GDM1 (cell line): ENCODE data around the gene DOCK10.

Experiments
- DNase-seq: peaks from one replicate; lab custom pipeline; 2025; lab: John Stamatoyannopoulos, UW

DOCK10 gene

DNA sequence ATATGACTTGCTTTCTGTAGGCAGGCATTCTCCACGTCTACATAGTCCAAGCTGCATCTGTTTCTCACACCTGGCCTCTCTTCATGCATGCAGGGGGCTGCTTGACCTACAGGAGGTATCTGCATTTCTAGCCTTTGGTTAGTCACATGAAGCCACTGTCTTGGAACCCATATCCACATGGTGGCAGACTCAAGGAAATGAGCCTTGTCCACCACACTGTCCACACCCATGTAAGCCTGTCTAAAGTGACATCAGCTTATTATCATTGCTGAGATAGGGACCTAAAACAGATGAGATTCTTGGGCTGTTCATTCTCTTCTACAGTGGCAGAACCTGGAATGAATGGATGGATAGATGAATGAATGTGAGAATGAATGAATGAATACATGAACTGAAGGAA is 160.4 kb downstream of the DOCK10 start:
- no peak for DNase-seq

DNA sequence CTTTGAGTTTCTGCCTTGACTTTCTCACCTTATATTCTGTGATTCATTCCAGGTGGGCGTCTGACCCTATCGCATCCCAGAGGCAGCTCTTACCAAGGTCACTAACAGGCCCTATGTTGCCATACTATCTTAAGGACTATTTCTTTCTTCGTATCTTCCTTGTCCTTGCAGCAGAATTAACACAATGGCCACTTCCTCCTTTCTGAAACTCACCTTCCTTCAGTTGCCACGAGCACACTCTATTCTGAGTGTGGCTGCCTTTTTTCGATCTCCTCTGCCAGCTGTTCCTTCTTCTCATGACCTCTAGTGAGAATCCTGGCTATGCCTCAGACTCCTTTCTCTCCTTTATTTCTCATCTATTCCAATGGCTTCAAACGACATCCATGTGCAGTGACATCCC is 165.7 kb downstream of the DOCK10 start:
- DNase-seq = no peak

- no peak for DNase-seq
Observed at GRCh38 chr2:224875841-224876240, 166.4 kb downstream of the DOCK10 start.

GRCh38 chr2:224875153-224875552 is 167.1 kb downstream of the DOCK10 start:
- DNase-seq = no peak

GRCh38 chr2:224871813-224872212 is 170.5 kb downstream of the DOCK10 start:
- no peak for DNase-seq

- DNase-seq = no peak
Observed at GRCh38 chr2:224870341-224870740, 171.9 kb downstream of the DOCK10 start.

- DNase-seq = no peak
Observed at GRCh38 chr2:224869601-224870233, 172.6 kb downstream of the DOCK10 start.

- no peak for DNase-seq
Observed at GRCh38 chr2:224865016-224865415, 177.3 kb downstream of the DOCK10 start.

GRCh38 chr2:224861266-224861665 is 181.0 kb downstream of the DOCK10 start:
- DNase-seq = no peak

DNA sequence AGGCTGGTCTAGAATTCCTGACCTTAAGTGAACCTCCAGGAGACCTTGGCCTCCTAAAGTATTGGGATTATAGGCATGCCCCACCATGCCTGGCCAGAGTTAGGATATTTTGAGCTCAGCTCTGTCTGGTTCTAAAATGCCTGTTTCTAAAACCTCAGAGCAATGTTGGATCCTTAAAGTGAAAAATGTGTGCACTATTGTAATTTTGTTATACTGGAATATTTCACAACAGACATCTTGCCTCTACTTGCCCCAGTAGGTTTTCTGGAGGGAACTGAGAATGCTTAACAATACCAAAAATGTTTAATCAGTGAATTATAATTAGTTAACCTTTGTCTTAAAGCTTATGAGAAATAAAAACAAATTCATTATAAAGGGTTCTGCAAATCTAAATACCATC is 181.5 kb downstream of the DOCK10 start:
- no peak for DNase-seq

GRCh38 chr2:224851811-224852210 is 190.5 kb downstream of the DOCK10 start:
- no peak for DNase-seq

DNA sequence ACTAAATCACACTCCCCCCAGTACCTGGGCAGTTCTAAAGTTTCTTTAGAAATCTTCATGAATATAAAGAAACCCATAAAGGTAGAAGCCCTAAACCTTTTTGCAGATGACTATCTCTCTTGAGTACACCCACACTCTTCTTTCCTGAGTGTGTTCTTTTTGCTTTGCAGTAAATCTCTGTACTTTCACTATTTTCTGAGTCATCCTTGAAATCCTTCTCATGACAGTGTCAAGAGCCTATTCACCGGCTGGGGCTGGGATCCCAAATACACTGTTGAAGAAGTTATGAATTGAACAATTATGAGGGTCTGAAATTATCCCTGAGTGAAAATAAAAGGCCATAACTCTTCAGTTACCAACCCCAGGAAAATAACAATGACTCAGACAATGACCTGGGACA is 192.2 kb downstream of the DOCK10 start:
- no peak for DNase-seq

DNA sequence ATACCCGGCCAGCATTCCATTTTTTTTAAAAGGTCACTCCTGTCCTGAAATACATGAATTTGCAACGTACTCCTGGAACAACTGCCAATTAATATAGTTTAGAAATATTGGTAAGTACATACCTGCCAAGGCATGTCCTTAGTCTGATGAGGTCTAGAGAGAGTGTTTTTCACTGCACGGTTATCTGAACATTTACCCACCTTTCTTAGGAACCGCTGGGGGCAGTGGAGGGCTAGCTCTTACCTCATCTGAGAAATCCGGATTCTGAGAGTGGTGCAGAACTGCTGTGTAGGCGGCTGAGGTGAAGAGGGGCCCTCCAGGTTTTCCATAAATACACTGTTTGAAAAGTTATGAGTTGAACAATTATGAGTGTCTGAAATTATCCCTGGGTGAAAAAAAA is 193.0 kb downstream of the DOCK10 start:
- DNase-seq = no peak

DNA sequence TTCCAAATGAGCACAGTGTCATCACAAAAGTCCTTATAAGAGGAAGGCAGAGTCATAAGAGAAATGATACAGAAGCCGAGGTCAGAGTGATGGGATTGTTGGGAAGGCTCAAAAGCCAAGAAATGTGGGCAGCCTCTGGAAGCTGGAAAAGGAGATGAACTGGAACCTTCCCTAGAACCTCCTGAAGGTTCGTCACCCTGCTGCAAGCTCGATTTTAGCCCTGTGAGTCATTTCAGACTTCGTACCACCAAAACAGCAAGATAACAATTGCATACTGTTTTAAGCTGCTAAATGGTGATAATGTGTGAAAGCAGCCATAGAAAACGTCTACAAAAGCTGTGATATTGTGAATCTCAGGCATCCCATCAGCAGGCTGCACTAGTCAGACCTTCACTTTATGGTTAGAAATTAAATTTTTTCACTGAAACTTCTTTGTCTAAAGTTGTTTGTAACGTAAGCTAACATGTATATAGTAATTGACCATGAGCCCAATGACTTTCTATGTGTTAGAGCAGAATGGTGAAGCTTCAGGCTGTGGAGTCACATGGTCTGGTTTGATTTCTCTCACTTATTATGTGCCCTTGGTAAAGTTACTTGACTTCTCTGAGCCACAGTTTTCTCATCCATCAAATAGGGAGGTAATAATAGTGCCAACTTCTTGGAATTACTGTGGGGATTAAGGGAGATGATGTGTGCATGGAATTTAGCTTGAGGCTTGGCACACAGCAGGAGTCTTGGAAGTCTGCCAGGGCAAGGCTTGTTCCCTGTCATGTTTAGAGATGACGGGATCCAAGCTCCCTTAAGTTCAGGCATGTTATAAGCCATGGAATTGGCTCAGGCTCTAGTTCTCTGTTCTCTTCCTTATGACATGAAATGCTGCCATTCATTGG is 194.1 kb downstream of the DOCK10 start:
- no peak for DNase-seq

DNA sequence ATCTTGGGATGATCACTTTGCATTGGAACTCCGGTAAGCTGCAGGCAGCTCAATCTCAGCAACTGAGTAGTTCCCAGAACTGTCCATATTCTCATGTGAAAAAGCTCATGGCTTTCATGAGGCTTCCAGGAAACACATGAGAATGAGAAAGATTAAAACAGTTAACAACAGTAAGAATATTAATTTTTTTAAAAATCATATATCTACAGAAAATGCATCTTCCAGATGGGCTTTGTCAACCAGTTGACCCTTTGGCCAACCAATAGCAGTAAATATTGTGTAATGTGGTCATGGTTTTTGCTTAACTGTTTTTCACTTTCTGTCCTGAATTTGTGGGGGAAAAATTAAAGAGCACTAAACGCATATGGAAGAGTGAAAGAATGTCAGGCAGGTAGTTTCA is 194.9 kb downstream of the DOCK10 start:
- DNase-seq = no peak

DNA sequence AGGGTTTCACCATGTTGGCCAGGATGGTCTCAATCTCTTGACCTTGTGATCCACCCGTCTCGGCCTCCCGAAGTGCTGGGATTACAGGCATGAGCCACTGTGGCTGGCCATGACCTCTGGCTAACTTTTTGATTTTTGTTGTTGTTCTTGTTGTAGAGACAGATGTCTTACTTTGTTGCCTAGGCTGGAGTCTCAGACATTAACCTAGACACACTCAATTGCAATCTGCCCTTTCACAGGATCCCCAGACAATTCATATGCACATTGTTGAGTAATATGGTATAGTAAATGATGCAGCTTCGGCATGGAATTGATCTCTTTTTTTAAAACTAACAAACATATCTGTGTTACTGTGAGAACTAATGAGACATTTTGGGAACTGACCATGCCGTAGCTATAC is 195.6 kb downstream of the DOCK10 start:
- no peak for DNase-seq

- DNase-seq = no peak
Observed at GRCh38 chr2:224846161-224846560, 196.1 kb downstream of the DOCK10 start.

GRCh38 chr2:224843141-224843540 is 199.1 kb downstream of the DOCK10 start:
- no peak for DNase-seq

DNA sequence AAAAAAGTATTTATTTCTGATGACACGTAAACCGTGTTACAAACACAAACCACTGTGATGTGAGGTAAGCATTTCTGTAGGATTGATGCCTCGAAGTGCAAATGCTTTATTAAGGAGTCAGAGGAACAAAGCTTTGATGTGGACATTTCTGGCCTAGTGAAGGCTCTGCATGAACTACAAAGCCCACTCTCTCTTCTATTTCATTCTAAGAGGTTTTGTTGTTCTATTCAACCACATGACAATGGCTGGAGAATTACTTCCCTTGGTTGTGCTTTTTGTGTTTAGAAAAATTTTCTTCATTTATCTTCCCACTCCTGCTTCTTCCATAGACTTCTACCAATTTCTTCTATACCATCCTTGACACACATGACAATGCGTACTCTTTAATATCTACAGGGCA is 200.4 kb downstream of the DOCK10 start:
- no peak for DNase-seq

DNA sequence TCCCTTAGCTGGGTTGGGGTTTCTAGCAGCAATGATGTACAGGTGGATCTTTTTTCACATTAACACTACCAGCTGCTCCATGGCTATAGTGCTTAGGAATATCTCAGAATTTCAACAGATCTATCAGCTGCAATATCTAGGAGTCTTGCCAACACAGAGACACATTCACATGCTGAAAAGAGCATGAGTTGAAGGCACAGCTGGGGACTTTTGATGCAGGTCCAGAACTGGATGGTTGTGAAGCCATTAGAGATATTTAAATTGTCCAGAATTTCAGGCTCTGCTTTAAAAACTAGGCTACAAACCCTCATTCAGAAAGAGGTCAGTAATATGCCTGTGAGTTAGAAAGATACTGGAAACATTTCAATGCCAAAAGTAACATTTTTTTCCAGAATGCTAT is 203.9 kb downstream of the DOCK10 start:
- no peak for DNase-seq

- no peak for DNase-seq
Observed at GRCh38 chr2:224837558-224837957, 204.7 kb downstream of the DOCK10 start.

- DNase-seq = no peak
Observed at GRCh38 chr2:224837066-224837465, 205.2 kb downstream of the DOCK10 start.

DNA sequence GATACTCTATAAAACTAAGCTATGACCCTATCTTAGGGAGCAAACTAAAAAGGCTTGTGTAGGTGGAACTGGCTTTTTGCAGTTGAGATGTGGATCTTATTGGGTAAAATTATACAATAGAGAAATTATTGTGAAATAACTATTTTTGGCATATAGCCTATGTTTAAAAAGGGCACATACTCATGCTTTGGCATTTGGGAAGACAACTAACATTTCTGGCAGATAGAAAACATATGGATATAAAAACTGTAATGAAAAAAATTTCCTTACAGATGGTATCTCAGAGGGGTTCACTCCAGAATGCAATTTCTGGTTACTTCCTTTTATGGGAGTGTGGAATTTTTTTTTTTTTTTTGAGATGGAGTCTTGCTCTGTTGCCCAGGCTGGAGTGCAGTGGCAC is 206.0 kb downstream of the DOCK10 start:
- no peak for DNase-seq

GRCh38 chr2:224835405-224835804 is 206.9 kb downstream of the DOCK10 start:
- DNase-seq = no peak
